Breast epithelium (tissue), 3 donors: Measurements from ENCODE around the gene PFN4.

ENCODE experiments used
- CTCF ChIP-seq, 3 donors: fragments of 450-650 bp; IDR thresholded peaks; one replicate each; pipeline ENCODE4 v1.5.1; 2016 to 2017; ENCODE audit warnings: antibody characterized with exemption in 3 of 3, mild to moderate bottlenecking in 3 of 3, moderate library complexity in 3 of 3
- POLR2A ChIP-seq: fragments of 450-650 bp; IDR thresholded peaks from one replicate; pipeline ENCODE4 v1.6.1; 2016; ENCODE audit warnings: antibody characterized with exemption, mild to moderate bottlenecking, moderate library complexity

GRCh38 chr2:24105816-24106215 lies 17.3 kb downstream of the PFN4 start:
- TF ChIP-seq CTCF (IDR thresholded peaks at IDR 0.05) (no peak), POLR2A (no peak)
